Stimulated activated CD8-positive, alpha-beta memory T cell treated with anti-CD3 and anti-CD28 coated beads, Interleukin-12 subunit alpha, Interleukin-12 subunit beta, amount 100 ng/mL, for 1 hour (primary cell): ENCODE results near the gene PLA2G4F.
"Not testable (repeated sequence)": the region's sequence is repeated elsewhere in the genome, so short reads cannot be mapped to it uniquely, and the experiment has no call there.

Experiments used
- DNase-seq: peaks from one replicate; pipeline ENCODE4 v3.0.0-alpha.2; 2020; ENCODE audit warnings: low read depth

PLA2G4F gene

GRCh38 chr15:42100021-42100800 is 56.2 kb downstream of the PLA2G4F start:
- no peak for DNase-seq

- DNase-seq: no peak
These were observed 59.4 kb downstream of the PLA2G4F start for GRCh38 chr15:42097018-42097417.

DNA sequence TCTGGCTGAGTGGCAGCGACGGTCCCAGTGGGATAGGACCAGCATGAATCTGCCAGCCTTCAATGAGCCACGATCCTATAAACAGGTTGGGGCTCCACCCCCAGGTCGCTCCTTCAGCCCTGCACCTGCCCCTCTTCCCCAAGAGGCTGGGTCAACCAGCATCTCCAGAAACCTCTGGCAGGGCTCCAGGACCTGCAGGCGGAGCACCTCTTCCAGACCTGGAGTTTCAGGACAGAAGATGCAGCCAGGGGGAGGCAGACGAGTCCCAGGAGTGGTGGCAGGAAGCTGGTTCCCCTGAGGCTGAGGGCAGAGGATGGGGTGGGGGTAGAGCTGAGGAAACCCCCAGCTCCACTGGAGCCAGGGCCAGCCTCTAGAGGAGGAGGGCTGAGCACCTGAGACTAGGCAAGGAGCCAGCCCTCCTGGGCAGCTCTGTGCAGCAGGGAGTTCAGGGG is 61.9 kb downstream of the PLA2G4F start, which contains the start of gene PLA2G4D:
TSS of gene PLA2G4D (minus strand) at position 51 of the 452 bp plus-strand sequence. CDS start 103 bp downstream, outside the sequence.
- DNase-seq: no peak

DNA sequence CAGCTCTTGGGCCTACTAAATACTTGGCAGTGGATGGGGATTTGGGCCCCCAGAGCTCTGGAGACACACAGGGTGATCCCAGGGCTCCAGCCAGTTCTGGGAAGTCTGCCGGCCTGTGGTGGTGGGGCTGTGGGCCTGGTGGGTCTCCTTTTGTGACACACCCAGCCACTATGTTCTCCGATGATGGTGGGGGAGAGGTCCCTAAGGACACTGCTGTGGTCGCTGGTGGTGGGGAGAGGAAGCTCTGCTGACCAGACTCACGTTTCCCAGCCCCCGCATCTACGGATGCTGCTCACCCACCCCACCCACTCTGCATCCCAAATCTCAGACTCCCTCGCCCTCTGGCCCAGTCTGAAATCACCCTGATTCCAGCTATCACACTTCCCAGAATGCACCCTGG is 62.5 kb downstream of the PLA2G4F start:
- DNase-seq: no peak

GRCh38 chr15:42092398-42093318 is 63.8 kb downstream of the PLA2G4F start:
- no peak for DNase-seq

DNA sequence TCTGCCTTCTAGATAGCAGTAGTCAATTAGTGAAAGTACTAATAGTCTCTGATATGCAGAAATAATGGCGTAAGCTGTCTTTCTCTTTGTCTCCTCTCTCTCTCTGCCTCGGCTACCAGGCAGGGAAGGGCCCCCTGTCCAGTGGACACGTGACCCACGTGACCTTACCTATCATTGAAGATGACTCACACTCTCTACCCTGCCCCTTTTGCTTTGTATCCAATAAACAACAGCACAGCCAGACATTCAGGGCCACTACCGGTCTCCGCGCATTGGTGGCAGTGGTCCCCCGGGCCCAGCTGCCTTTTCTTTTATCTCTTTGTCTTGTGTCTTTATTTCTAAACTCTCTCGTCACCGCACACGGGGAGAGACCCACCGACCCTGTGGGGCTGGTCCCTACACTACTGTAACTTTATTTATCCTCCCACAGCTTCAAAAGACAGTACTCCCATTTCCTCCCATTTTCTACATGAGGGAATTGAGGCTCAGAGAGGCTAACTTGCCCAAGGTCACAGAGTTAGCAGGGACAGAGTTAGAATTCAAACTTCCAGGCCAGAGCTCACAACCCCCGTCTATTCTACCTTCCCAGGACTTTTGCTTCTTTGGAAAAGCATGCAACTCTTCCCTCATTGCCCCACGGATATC is 64.6 kb downstream of the PLA2G4F start:
- DNase-seq: not testable (repeated sequence)

DNA sequence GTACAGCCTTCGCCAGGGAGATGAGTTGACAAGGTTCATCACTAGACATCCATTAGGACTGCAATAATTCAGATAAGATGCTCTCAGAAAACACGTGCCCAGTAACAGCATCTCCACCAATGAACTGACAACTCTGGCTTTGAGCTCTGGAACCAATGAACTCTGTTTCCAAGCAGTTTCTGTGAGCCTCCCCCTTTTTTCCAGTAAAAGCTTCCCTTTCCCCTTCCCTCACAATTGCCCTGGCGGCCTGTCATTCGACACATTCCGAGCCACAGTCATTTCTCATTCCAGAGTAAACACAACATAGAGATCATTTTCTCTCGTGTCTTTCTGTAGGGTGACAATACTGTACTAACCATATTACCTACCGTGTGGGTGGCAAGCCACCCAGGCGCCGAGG is 65.7 kb downstream of the PLA2G4F start:
- DNase-seq: no peak

GRCh38 chr15:42090370-42090769 is 66.1 kb downstream of the PLA2G4F start:
- no peak for DNase-seq

DNA sequence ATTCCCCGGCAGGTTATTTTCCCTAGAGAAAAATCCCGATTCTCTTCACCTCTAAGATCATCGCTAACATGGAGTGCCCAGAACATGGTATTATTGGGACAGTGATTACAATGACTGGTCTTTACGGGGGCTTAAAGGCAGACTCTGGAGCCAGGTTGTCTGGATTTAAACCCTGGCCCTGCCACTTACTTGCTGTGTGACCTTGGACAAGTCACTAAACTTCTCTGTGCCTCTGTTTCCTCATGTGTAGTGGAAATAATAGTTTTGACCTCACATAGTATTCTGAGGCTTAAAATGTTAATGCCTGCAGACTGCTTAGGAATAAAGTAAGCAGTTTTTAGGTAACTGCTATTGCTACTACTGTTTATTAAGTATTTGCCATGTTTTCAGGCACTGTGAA is 66.5 kb downstream of the PLA2G4F start:
- DNase-seq: no peak
